HL-60/S4 treated with phorbol 12-myristate 13-acetate at 8.2 ng/mL for 4 days and 3 days (cell line): ENCODE results near the gene ATP1A2.

Experiments used
- in situ Hi-C: fragments of 300-500 bp; cut with MboI; formaldehyde crosslinking; loops from 2 replicates; pipeline ENCODE4 v1.15.0; 2022; ENCODE audit warnings: low sequenced_read_pairs

ATP1A2 gene

GRCh38 chr1:160084771-160085321, 30.7 kb upstream of the ATP1A2 start:
- in situ Hi-C loops, result no loop called here

DNA sequence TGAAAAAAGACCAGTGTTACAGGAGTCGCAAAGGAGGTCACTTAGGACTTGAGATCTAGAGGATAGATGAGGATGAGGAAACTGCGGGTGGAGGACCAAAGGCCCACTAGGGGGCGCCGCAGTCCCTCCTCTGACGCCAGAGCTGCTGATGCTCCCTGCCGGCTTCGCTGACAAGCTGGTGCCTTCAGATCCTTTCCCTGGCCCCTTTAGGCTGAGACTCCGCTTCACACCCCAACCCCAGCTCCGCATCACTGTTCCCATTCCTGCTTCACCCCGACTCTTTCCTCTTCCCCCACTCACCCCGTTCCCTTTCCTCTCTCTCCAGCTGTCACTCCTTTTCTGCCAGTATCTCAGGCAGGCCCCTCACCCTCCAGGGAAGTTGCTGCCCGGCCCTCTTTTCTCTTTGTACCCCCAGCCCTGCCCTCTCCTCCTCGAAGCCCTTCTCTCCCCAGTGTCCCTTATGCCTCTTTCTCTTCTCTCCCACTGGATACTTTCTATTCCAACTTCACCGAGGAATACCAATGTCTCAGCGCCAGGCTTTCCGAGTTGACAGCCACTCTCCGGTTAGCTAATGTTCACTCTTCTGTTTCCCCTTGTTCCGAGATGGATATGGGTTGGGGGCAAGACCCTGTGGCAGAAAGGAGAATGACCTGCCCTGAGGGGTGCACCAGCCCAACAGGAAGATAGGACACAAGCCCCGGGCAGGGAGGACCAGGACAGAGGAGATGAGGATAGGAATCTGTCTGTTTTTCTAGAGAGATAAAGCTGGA, 29.7 kb upstream of the ATP1A2 start:
- in situ Hi-C loops, result no loop called here

- in situ Hi-C loops, result no loop called here
Observed at GRCh38 chr1:160086456-160086892, 29.1 kb upstream of the ATP1A2 start.

DNA sequence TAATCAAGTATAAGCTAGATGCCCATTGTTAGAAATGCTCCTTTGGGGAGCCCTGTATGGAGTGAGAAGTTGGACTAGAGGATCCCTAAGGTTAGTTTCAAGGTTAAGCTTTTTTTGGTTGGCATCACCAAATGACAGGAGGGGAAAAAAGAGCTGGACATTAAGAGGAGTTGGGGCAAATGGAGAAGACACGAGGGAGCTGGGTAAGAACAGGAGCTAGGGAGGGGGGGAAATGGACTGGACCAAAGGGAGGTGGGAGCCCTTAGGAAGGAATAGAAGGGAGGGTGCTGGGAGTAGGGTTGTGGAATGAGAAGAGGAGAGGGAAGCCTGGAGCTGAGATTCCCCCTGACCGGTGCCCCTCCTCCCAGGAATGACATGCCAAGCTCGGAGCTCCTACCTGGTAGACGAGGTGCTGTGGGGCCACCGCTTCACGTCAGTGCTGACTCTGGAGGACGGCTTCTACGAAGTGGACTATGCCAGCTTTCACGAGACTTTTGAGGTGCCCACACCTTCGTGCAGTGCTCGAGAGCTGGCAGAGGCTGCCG, 28.4 kb upstream of the ATP1A2 start:
- in situ Hi-C loops, result no loop called here

GRCh38 chr1:160089883-160090282, 25.7 kb upstream of the ATP1A2 start:
- in situ Hi-C loops, result no loop called here

GRCh38 chr1:160090760-160091159, 24.8 kb upstream of the ATP1A2 start:
- in situ Hi-C loops, result no loop called here

- in situ Hi-C loops, result no loop called here
Observed at GRCh38 chr1:160091666-160092223, 23.8 kb upstream of the ATP1A2 start.

DNA sequence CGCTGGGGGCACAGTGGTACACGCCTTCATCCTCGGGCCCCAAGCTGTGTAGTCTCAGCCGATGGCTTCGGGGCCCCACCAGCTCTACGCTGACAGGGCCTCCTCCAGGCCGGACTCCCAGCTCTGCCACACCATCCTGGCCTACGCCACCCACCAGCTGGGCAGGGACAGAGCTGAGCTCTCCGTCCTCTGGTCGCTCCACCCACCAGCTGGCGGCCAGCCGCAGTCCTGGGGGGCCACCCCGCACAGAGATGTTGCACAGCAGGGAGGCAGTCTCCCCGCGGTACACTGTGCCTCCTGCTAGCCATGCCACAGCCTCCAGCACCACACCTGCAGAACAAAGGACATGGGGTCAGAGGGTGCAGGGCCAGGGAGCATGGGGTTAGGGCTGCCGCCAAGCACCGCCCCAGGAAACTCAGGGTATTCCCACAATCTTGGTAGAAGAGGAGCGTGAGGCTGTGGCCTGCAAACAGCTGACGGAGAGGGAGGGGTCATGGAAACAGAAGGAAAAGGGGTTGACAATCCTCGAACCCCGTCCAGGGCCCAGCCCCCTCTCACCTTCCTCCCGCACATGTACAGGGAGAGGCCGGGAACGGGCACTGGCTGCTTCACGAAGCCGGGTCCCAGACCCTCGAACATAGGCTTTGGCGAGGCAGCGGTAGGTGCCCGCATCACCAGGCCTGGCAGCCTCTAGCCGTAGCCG, 23.0 kb upstream of the ATP1A2 start:
- in situ Hi-C loops, result no loop called here

DNA sequence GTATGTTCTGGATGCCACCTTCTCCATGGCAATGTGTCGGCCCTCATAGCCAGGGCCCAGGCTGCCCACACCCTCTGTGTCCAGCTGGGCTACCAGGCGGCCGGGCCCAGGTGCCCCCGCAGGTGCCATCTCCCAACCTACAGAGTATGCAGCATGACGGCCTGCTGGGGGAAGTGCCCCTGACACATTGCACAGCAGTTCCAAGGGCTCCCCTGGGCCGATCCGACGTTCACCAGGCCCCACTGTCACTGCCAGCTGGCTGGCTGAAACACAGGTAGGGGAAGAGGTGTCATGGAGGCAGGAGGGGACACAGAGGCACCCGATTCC, 22.5 kb upstream of the ATP1A2 start:
- in situ Hi-C loops, result no loop called here

- in situ Hi-C loops, result no loop called here
Observed at GRCh38 chr1:160093624-160094290, 21.8 kb upstream of the ATP1A2 start.

DNA sequence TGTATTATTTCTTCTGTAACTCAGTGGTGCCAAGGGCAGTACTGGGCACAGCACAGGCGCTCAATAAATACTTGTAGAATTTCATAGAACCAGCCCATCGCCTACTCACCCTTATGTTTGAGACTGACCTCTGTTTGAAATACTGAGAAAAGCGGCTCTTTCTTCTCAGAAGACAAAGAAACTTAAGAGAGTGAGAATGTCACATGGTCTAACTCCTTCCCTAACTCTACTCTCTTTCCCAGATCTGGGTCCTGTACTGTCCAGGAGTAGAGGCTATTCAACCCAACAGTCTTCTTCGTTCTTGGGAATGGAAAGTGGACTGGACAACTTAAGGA, 21.3 kb upstream of the ATP1A2 start:
- in situ Hi-C loops, result no loop called here

GRCh38 chr1:160094806-160095205, 20.8 kb upstream of the ATP1A2 start:
- in situ Hi-C loops, result no loop called here

- in situ Hi-C loops, result no loop called here
Observed at GRCh38 chr1:160095382-160096105, 20.0 kb upstream of the ATP1A2 start.

DNA sequence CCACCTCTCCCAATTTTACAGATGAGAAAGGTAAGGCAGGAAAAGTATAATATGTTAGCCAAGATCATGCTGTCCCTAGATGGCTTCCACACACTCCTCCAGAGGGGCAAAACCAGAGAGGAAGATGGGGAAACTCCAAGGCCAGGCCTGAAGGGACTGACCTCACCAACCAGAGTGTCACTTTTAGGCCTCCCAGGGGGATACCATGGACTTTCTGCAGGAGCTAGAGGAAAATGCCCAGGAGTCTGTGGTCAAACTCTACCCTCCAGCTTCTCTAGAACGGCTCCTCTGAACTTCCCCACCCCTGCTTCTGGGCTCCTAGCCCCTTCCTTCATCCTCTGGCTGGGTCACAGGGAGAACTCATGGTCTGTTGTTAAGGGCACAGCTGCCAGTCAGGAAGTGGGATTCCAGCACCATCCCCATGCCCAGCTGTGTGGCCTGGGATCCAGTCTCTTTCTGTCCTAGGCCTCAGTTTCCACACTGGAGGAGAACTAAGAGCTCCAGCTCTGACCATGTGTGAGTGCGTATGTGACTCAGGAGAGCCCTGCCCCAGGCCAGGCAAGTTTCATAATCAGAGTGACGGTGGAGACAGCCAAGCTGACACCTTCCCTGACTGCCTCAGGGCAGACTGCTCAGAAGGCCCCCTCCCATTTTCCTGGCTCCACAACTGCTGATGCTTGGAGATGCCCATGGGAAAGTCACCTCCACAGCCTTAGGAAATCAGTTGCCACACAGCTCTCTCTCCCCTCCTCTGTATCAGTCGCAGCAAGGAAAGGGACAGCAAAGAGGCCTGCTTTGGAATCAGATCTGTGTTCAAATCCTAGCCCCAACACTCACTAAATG, 19.1 kb upstream of the ATP1A2 start:
- in situ Hi-C loops, result no loop called here

DNA sequence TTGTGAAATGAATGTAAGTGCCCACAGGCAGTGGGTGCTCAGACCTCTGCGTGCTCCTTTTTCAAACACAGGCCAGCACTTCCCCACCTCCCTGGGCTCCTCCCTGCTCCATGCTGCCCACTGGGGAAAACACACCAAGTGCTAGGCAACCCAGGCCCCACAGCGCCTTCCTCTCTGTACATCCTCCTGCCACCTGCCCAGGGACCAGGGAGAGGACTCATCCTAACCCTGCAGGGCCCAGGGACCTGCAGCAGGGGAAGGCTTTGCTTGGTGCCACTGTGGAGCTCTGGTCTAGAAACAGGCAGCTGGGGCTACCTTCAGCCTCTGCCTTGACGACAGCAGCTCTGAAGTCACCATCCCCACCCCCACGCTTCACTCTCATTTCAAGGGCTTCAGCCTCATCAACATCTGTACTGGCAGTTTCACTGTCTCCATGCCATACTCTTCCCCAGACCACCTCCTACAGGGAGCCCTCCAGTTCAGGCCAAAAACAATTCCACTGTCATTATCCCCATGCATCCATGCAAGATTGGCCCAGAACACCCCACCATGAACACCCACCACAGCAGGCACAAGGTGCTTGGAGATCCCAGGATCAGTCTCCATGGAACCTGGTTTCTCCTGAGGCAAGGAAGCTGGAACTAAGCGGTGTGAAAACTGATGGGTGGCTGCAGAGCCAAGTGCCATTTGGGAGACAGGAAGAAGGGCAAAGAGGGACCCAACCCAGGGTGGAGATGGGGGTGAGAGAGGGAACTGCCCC, 18.2 kb upstream of the ATP1A2 start:
- in situ Hi-C loops, result no loop called here

DNA sequence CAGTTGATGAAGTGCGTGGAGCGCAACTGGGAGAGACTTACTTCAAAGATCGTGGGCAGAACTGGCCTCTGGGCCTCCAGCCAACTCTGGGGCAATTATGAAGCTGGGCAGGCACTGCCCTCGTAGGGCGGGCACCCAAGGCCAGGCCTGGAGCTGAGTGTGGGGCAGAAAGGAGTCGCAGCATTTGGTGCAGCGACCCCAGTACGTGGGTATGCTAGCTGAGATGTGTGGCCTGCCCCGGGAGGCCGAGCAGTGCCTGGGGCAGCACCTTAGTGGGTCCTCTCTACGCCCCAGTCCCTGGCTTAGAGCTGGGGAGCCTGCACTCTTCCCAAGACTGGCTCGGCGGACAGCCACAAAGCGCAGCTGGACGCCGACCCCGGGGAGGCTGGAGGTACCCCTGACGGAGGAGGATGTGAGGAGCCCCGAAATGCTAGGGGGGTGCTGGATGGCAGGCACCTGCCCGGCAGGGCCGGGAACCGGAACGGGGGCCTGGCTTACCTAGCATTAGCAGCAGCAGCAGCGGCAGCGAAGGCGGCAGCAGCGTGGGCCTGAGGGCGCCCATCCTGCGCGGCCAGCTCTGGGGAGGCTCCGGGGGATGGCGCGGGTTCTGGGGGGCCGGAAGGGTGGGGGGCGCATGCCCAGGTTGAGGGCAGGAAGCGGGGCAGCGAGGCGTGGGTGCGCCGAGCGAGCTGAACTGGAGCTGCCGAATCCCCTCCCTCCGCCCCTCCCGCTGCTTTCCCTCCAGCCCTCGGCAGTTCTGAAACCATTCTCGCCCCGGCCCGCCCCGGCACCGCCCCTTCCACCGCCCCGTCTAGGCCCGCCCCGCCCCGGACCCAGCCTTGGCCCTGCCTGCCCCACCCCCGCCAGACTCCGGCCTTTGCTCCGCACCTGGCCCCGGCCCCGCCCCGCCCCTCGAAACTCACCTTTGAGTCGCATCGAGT, 17.4 kb upstream of the ATP1A2 start, which contains the start of gene IGSF8:
Gene IGSF8, minus strand, starts transcription at position 709 of the 941 bp plus-strand sequence. Its CDS starts 147 bp downstream, at position 562.
- in situ Hi-C loops, result no loop called here

- in situ Hi-C loops, result no loop called here
Observed at GRCh38 chr1:160098852-160099561, 16.6 kb upstream of the ATP1A2 start.
